HepG2 (cell line): Measurements from ENCODE around the gene RSL1D1. TPM values are rescaled to one million over a fixed set of nuclear protein-coding genes. Genes with fewer than 3 reads are reported as not detected.

Source experiments
- ATAC-seq: fragments of 200-7000 bp; cut with Tn5 transposase; 3 replicates; pipeline ENCODE4 v1.9.1; 2020; ENCODE audit warnings: mild to moderate bottlenecking, moderate library complexity
- BruUV-seq: library from RNA; stranded (reverse); fragments of 400-500 nt; replicated peaks from 2 replicates; lab custom pipeline; 2021; lab: Mats Ljungman, UMichigan
- CTCF ChIA-PET: fragments of 300-600 bp; formaldehyde crosslinking; extraction: SDS; loops from one replicate; lab custom pipeline; 2021; ENCODE audit warnings: low total read pairs, inconsistent platforms, low intra/inter-chr PET ratio; lab: Yijun Ruan, JAX
- POLR2A ChIA-PET: fragments of 350-600 bp; sonication (Branson Sonifier 250); formaldehyde crosslinking; loops from one replicate; lab custom pipeline; 2020; ENCODE audit warnings: antibody characterized with exemption, inconsistent platforms; lab: Yijun Ruan, JAX
- DNase-seq: peaks from one replicate; pipeline ENCODE4 v3.0.0-alpha.2; 2015; ENCODE audit warnings: low spot score
- FAIRE-seq: peaks from 3 replicates; lab custom pipeline; 2011; peaks lifted over from hg19 to GRCh38; lab: Jason Lieb, UNC
- H2AFZ ChIP-seq: one replicate; pipeline ENCODE4 v1.6.1; 2011; ENCODE audit warnings: low read length, inconsistent platforms
- H3K27ac ChIP-seq: fragments of 300-600 bp; 3 replicates; pipeline ENCODE4 v1.8.0; 2011; ENCODE audit warnings: mixed run types, mild to moderate bottlenecking, mixed read lengths, low read length, inconsistent platforms; ENCODE audit not compliant: insufficient read depth; ENCODE audit errors: extremely low read length
- H3K27me3 ChIP-seq, 2 experiments: fragments of 200-600 bp in 1 of 2; 2 replicates in 1 of 2; 3 replicates in 1 of 2; pipeline versions ENCODE4 v1.6.0 to v1.8.0; 2011; ENCODE audit warnings: low read length in 2 of 2, mild to moderate bottlenecking in 2 of 2, moderate library complexity in 2 of 2, inconsistent platforms in 1 of 2; ENCODE audit not compliant: insufficient read depth in 2 of 2, control insufficient read depth in 1 of 2
- H3K36me3 ChIP-seq, 2 experiments: fragments of 200-600 bp in 1 of 2; replicated peaks in 1 of 2; 2 replicates in 1 of 2; 3 replicates in 1 of 2; pipeline versions ENCODE4 v1.5.1 to v1.8.0; 2011; ENCODE audit warnings: low read length in 2 of 2, inconsistent platforms in 1 of 2; ENCODE audit not compliant: insufficient read depth in 2 of 2, control insufficient read depth in 1 of 2
- H3K4me1 ChIP-seq: 2 replicates; pipeline ENCODE4 v1.5.1; 2012; ENCODE audit warnings: low read length, inconsistent platforms; ENCODE audit not compliant: insufficient read depth
- H3K4me2 ChIP-seq: 2 replicates; pipeline ENCODE4 v1.6.0; 2011; ENCODE audit warnings: low read depth, low read length, inconsistent platforms
- H3K4me3 ChIP-seq, 3 experiments: fragments of 200-600 bp in 1 of 3; sonication (generic), shearing (Covaris generic) in 1 of 3; replicated peaks in 1 of 3; 2 replicates each; pipeline ENCODE4 v1.5.1; 2011 to 2016; ENCODE audit warnings: low read length in 3 of 3, inconsistent platforms in 2 of 3, low read depth in 2 of 3, mild to moderate bottlenecking in 2 of 3, control low read depth in 1 of 3, mixed read lengths in 1 of 3; ENCODE audit not compliant: insufficient read depth in 1 of 3
- H3K79me2 ChIP-seq: one replicate; pipeline ENCODE4 v1.6.1; 2011; ENCODE audit warnings: low read length, inconsistent platforms; ENCODE audit not compliant: insufficient read depth
- H3K9ac ChIP-seq: 2 replicates; pipeline ENCODE4 v1.6.0; 2011; ENCODE audit warnings: mild to moderate bottlenecking, low read depth, low read length, inconsistent platforms; ENCODE audit not compliant: insufficient read depth
- H3K9me3 ChIP-seq: 2 replicates; pipeline ENCODE4 v1.5.1; 2012; ENCODE audit warnings: mild to moderate bottlenecking, low read length
- H4K20me1 ChIP-seq: 2 replicates; pipeline ENCODE4 v1.6.0; 2011; ENCODE audit warnings: inconsistent platforms, mild to moderate bottlenecking, low read length, moderate library complexity; ENCODE audit not compliant: insufficient read depth
- ARID5B ChIP-seq: IDR thresholded peaks from 2 replicates; pipeline ENCODE4 v1.4.0; 2020; ENCODE audit warnings: mild to moderate bottlenecking, missing genetic modification reagents
- KLF11 ChIP-seq: IDR thresholded peaks from 2 replicates; pipeline ENCODE4 v1.6.1; 2016; ENCODE audit warnings: missing compliant biosample characterization
- POLR2G ChIP-seq: fragments of 200-400 bp; formaldehyde crosslinking; IDR thresholded peaks from 2 replicates; pipeline ENCODE4 v1.6.1; 2018; ENCODE audit warnings: mild to moderate bottlenecking, low read depth, low read length, moderate library complexity
- RBFOX2 ChIP-seq: fragments of 200-400 bp; formaldehyde crosslinking; IDR thresholded peaks from 2 replicates; pipeline ENCODE4 v1.6.1; 2017; ENCODE audit warnings: low read depth, mild to moderate bottlenecking, low read length
- ZBTB38 ChIP-seq: sonication (generic); formaldehyde crosslinking; IDR thresholded peaks from 2 replicates; pipeline ENCODE4 v1.5.1; 2020; ENCODE audit warnings: mild to moderate bottlenecking, missing genetic modification reagents
- ZNF709 ChIP-seq: sonication (generic); formaldehyde crosslinking; IDR thresholded peaks from 2 replicates; pipeline ENCODE4 v1.5.0; 2020; ENCODE audit warnings: mild to moderate bottlenecking, missing genetic modification reagents
- WGBS: methylation state at CpG from one replicate; pipeline ENCODE4 v1.1.6; 2017; ENCODE audit warnings: low lambda C conversion rate; 5-methylcytosine and 5-hydroxymethylcytosine counted together
- in situ Hi-C: cut with HindIII; loops from 2 replicates; pipeline ENCODE4 v1.10.0; 2017; ENCODE audit warnings: low pct_unique_long_range_greater_than_20kb; ENCODE audit not compliant: extremely low pct_ligation_motif_present
- intact Hi-C: fragments of 100-400 bp; cut with micrococcal nuclease; formaldehyde crosslinking; loops from one replicate; pipeline ENCODE4 v1.10.0; 2022; ENCODE audit not compliant: unreplicated experiment
- polyA plus RNA-seq, 8 experiments: library from polyadenylated mRNA; depleted of rRNA in 3 of 8; stranded (reverse) in 7 of 8; unstranded in 1 of 8; fragments of >200 nt; fragmentation: Illumina TruSeq in 4 of 8; extraction: Trizol in 4 of 8; gene quantifications; 2 replicates each; pipeline versions ENCODE4 v1.2.1 to v1.2.3, GENCODE V29; 2011 to 2016; ENCODE audit warnings: low read depth in 4 of 8, missing spikeins in 1 of 8, mixed read lengths in 1 of 8; ENCODE audit not compliant: insufficient read depth in 1 of 8
- total RNA-seq, 5 experiments: library from RNA; depleted of rRNA; stranded (reverse); fragments of >200 nt; fragmentation: Illumina TruSeq; extraction: Trizol; gene quantifications; 2 replicates each; pipeline ENCODE4 v1.2.3, GENCODE V29; 2016; ENCODE audit warnings: low read depth in 1 of 5

RSL1D1 gene
- total and polyA plus RNA-seq, 2 of the 13 experiments (the other 11 are each of a cell fraction or from before 2014, with no cell fraction given), result 187 to 343 TPM

- no peak for FAIRE-seq
- H3K79me2 ChIP-seq, result peaks cover 45% of the 10 kb centered on the region
- peaks cover 29% of the 10 kb centered on the region for H4K20me1 ChIP-seq
Measured at GRCh38 chr16:11843861-11844260, 7.5 kb downstream of the RSL1D1 start.

More at GRCh38 chr16:11843861-11844260, 7.5 kb downstream of the RSL1D1 start:
- TF ChIP-seq POLR2G, result 0 out of 2 replicates have a peak, but pooled peaks have one; percentile 1
- peak; percentile 40; the same call in 1 of the 2 replicates for TF ChIP-seq RBFOX2
- TF ChIP-seq ZBTB38 (CRISPR knock-in tag), result 0 out of 2 replicates have a peak, but pooled peaks have one; percentile 16
- no peak for TF ChIP-seq KLF11 (CRISPR knock-in tag)
- TF ChIP-seq ARID5B (CRISPR knock-in tag), result no peak
- 0 out of 2 replicates have a peak, but pooled peaks have one; percentile 11 for TF ChIP-seq ZNF709 (CRISPR knock-in tag)
- TF ChIP-seq, all 625 proteins: peak for 4
- Histone ChIP-seq H3K9me3 (no peaks in the 10 kb centered on the region), H3K9ac (no peak overlapping the region), H3K4me1 (peaks cover 26% of the 10 kb centered on the region), H3K4me3 (no peak overlapping the region), H3K36me3 (peaks cover 68 to 92% of the 10 kb centered on the region in 2 experiments), H3K27me3 (no peaks in the 10 kb centered on the region), H3K4me2 (no peak overlapping the region), H2AFZ (no peak overlapping the region), H3K27ac (no peak overlapping the region)
- intact Hi-C loops (no loop called here), in situ Hi-C loops (no loop called here)
- ATAC-seq (peak; percentile 31), DNase-seq (no peak)
- BruUV-seq, result no TSS peak
- ChIA-PET CTCF (no interaction called here), POLR2A (interaction anchor here (0.7 to 10.4 kb wide), 4 partner anchors 9 to 101 kb away, joined by 3 to 72 read pairs (median 6); partner anchors contain the start of gene TXNDC11)
- WGBS, result 95% methylated on average over 5 of the region's 5 CpGs
